Activated CD8-positive, alpha-beta T cell treated with anti-CD3 and anti-CD28 coated beads for 36 hours (primary cell): Measurements from ENCODE around the gene SRRM2. TPM values are rescaled to one million over a fixed set of nuclear protein-coding genes. Genes with fewer than 3 reads are reported as not detected.

Source experiments
- ATAC-seq: fragments of 200-7000 bp; cut with Tn5 transposase; one replicate; pipeline ENCODE4 v1.10.0; 2021; ENCODE audit warnings: mild to moderate bottlenecking, moderate library complexity
- CTCF ChIA-PET: fragments of 350-600 bp; sonication (Branson Sonifier 250); formaldehyde crosslinking; loops from one replicate; lab custom pipeline; 2021; ENCODE audit warnings: antibody characterized with exemption; lab: Charles Lee
- POLR2A ChIA-PET: fragments of 350-600 bp; sonication (Branson Sonifier 250); formaldehyde crosslinking; loops from one replicate; lab custom pipeline; 2021; ENCODE audit warnings: antibody characterized with exemption; lab: Charles Lee
- DNase-seq: peaks from one replicate; pipeline ENCODE4 v3.0.0-alpha.2; 2020
- H3K27ac Mint-ChIP-seq: one replicate; pipeline ENCODE4 v1.8.0; 2021; ENCODE audit warnings: mild to moderate bottlenecking, mixed read lengths
- H3K27me3 Mint-ChIP-seq: one replicate; pipeline ENCODE4 v1.8.0; 2021; ENCODE audit warnings: mixed read lengths
- H3K36me3 Mint-ChIP-seq: one replicate; pipeline ENCODE4 v1.8.0; 2021; ENCODE audit warnings: low read depth, mixed read lengths
- H3K4me1 Mint-ChIP-seq: one replicate; pipeline ENCODE4 v1.8.0; 2021; ENCODE audit warnings: low read depth, mixed read lengths
- H3K4me3 Mint-ChIP-seq: one replicate; pipeline ENCODE4 v1.8.0; 2021; ENCODE audit warnings: mild to moderate bottlenecking, moderate library complexity, mixed read lengths
- H3K9me3 Mint-ChIP-seq: one replicate; pipeline ENCODE4 v1.8.0; 2021; ENCODE audit warnings: mixed read lengths
- intact Hi-C: fragments of 100-400 bp; cut with micrococcal nuclease; formaldehyde crosslinking; loops from one replicate; pipeline ENCODE4 v1.10.0; 2022
- total RNA-seq, 2 experiments: library from RNA; stranded (reverse); gene quantifications; one replicate each; pipeline ENCODE4 v1.2.3, GENCODE V29; 2021
- TF ChIP-seq, protein P1 (sequence below): fragments of 200-600 bp; IDR thresholded peaks from one replicate; pipeline ENCODE4 v1.8.0; 2022; ENCODE audit warnings: antibody characterized with exemption, mild to moderate bottlenecking

SRRM2 gene
- 100 to 1,000 TPM; 518 to 561 TPM for total RNA-seq

DNA sequence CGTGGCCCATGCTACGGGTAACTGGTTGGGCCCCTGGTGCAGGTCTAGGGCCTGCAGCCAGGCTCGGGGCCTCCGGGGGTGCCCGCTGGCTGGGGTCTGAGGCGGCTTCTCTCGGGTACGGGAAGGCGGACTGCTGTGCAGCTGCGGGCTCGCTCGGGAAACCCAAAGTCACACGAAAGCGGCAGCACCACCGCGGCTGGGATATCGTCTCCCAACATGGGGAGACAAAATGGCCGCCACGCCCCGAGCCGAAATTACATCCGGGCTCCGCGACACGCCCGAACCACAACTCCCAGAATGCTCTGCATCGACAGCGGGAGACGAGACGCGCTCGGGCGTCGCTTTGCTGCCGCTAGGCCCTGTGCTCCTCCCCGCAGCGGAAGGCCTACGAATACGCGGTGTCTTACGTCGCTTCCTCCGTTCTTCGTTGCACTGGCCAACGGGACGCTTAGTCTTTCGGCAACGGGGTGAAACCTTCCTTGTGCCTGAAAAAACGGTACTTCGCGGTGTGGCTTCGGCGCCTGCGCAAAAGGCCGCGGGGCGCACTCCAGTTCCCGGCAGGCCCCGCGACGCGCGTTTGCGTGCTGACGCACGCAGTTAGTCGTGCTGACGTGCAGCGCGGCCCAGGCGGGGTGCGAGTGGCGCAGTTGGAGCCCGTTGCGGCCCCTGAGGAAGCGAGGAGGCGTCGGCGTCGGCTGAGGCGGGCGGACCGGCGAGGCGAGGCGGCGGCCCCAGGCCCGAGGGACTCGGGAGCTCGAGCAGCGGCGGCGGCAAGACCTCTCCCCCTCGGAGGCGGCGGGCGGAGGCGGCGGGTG lies at the start of gene SRRM2:
Gene SRRM2, plus strand, starts transcription at position 604 of the 815 bp plus-strand sequence. CDS start 3,727 bp downstream, outside the sequence.
- ATAC-seq = peak; percentile 90
- H3K27ac Mint-ChIP-seq = peak within 1 kb of the TSS; percentile 99
- H3K9me3 Mint-ChIP-seq = peaks cover 1% of the 10 kb centered on the region
- ChIA-PET CTCF (interaction anchor here (0.6 to 0.8 kb wide), 2 partner anchors 87 to 102 kb away, joined by 3 read pairs; no protein-coding TSS in a partner anchor), POLR2A (interaction anchor here (0.7 to 5.5 kb wide), 17 partner anchors 9 to 599 kb away, joined by 3 to 80 read pairs (median 3); partner anchors contain the start of genes ELOB and KCTD5)
- intact Hi-C loops = no loop called here
- TF ChIP-seq, protein P1, sequence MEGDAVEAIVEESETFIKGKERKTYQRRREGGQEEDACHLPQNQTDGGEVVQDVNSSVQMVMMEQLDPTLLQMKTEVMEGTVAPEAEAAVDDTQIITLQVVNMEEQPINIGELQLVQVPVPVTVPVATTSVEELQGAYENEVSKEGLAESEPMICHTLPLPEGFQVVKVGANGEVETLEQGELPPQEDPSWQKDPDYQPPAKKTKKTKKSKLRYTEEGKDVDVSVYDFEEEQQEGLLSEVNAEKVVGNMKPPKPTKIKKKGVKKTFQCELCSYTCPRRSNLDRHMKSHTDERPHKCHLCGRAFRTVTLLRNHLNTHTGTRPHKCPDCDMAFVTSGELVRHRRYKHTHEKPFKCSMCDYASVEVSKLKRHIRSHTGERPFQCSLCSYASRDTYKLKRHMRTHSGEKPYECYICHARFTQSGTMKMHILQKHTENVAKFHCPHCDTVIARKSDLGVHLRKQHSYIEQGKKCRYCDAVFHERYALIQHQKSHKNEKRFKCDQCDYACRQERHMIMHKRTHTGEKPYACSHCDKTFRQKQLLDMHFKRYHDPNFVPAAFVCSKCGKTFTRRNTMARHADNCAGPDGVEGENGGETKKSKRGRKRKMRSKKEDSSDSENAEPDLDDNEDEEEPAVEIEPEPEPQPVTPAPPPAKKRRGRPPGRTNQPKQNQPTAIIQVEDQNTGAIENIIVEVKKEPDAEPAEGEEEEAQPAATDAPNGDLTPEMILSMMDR = no peak
- peaks cover 51% of the 10 kb centered on the region for H3K36me3 Mint-ChIP-seq
- H3K27me3 Mint-ChIP-seq = no peaks in the 10 kb centered on the region
- H3K4me1 Mint-ChIP-seq = peaks cover 41% of the 10 kb centered on the region
- H3K4me3 Mint-ChIP-seq = peak within 1 kb of the TSS; percentile 99
- peak; percentile 97 for DNase-seq

DNA sequence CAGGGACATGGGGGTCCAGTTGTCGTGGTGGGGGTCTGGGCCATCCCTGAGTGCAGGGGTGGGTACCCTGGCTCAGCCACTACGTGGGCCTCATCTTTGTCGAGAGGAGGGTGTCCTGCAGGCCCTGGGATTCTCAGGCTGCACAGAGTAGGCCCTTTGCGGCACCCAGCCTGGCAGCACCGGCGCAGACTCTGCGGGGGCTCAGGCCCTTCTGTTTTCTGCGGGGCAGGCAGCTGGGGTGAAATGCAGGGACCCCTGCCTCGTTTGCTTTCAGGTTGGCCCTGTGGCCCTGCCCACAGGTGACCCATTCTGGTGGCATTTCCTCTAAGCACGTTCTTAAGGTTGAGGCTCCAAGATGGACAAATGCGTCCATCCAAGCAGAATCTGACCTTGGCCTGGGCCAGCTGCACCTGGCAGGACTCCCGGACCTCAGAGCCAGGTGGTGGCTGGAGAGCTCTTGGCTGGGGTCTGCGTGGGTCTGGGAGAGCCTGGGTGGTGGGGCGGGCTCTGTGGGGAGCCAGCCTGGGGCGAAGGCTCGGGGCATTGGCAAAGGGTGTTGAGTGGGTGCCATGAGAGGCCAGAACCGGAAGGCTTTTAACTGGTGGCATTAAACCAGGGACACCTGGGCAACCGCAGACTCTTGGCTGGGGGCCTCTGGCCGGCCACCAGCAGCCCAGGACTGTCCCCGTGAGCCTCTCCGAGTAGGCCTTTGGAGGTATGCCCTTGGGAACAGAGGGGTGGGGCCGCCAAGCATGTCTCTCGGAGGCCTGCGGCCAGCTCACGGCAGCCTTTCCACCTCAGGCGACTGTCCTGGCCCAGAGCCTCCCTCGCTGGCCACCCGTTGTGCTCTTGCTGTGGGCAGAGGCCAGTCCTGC lies 49.3 kb upstream of the SRRM2 start:
- peaks cover 9% of the 10 kb centered on the region for H3K36me3 Mint-ChIP-seq
- intact Hi-C loops = no loop called here
- ChIA-PET CTCF (no interaction called here), POLR2A (no interaction called here)
- no peak overlapping the region for H3K27ac Mint-ChIP-seq
- TF ChIP-seq, protein P1 = no peak
- ATAC-seq (no peak), DNase-seq (no peak)
- no peak overlapping the region for H3K4me3 Mint-ChIP-seq
- H3K9me3 Mint-ChIP-seq = no peaks in the 10 kb centered on the region
- H3K4me1 Mint-ChIP-seq = no peaks in the 10 kb centered on the region
- no peaks in the 10 kb centered on the region for H3K27me3 Mint-ChIP-seq

DNA sequence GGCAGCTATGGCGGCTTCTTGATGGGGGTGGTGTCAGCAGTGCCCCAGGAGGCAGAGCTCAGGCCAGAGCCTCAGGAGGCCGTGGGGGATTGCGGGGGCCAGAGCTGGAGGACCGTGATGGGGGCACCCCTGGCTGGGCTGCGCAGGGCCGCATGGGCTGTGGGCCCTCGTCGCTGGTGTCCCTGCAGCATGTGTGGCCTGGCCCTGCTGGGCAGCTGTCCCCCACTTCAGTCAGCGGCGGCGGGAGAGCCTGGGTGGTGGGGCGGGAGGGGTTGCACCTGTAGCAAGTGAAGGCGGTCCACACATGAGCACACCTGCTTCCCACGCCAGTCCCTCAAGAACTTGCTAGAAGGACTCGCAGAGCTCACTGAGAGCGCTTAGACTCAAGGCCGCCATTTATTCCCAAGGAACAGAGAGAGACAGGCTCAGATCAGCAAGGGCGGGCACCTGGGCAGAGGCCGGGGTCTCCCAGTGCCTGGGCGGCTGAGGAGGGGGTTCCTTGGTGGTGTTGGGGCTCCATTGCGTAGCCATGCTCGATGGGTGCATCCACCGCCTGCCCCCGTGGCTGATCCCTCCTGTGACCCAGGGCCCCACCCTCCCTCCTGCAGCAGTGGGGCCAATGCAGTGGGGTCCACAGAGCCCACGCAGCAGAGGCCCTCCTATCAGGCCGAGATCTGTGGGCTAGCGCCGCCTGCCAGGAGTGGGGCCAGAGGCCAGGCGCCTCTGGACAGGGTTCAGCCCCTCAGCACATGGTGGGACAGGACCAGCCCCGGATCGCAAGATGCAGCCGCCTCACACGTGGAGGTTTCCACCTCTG lies 48.1 kb upstream of the SRRM2 start:
- POLR2A ChIA-PET = no interaction called here
- no peak overlapping the region for H3K27ac Mint-ChIP-seq
- ATAC-seq = no peak
- CTCF ChIA-PET = no interaction called here
- no peaks in the 10 kb centered on the region for H3K27me3 Mint-ChIP-seq
- no peaks in the 10 kb centered on the region for H3K4me1 Mint-ChIP-seq
- H3K4me3 Mint-ChIP-seq = no peak overlapping the region
- intact Hi-C loops = no loop called here
- no peak for DNase-seq
- TF ChIP-seq, protein P1 = no peak
- H3K9me3 Mint-ChIP-seq = no peaks in the 10 kb centered on the region
- H3K36me3 Mint-ChIP-seq = peaks cover 9% of the 10 kb centered on the region

DNA sequence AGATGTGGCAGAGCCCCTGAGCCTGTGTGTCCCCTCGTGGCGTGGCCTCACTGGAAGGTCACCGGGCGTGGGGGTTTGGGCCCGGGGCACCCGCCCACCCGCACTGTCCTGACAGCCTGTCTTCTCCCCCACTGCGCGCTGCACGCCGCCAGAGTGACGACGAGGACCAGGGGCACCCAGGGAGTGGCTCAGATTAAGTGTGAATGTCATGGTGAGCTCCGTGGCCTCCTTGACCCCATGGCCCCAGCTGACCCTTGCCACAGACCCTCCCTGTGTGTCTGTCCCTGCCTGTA lies 47.5 kb upstream of the SRRM2 start:
- TF ChIP-seq, protein P1 = no peak
- DNase-seq (no peak), ATAC-seq (no peak)
- H3K4me3 Mint-ChIP-seq = no peak overlapping the region
- H3K36me3 Mint-ChIP-seq = peaks cover 8% of the 10 kb centered on the region
- POLR2A ChIA-PET = no interaction called here
- CTCF ChIA-PET = no interaction called here
- intact Hi-C loops = no loop called here
- H3K27ac Mint-ChIP-seq = no peak overlapping the region
- H3K4me1 Mint-ChIP-seq = no peaks in the 10 kb centered on the region
- H3K27me3 Mint-ChIP-seq = no peaks in the 10 kb centered on the region
- no peaks in the 10 kb centered on the region for H3K9me3 Mint-ChIP-seq
